ENCODE results near the gene FANCC. TPM values are rescaled to one million over a fixed set of nuclear protein-coding genes. Genes with fewer than 3 reads are reported as not detected.

Gene FANCC
- total RNA-seq, 1 experiment from 2014 or later = 19.4 TPM

DNA sequence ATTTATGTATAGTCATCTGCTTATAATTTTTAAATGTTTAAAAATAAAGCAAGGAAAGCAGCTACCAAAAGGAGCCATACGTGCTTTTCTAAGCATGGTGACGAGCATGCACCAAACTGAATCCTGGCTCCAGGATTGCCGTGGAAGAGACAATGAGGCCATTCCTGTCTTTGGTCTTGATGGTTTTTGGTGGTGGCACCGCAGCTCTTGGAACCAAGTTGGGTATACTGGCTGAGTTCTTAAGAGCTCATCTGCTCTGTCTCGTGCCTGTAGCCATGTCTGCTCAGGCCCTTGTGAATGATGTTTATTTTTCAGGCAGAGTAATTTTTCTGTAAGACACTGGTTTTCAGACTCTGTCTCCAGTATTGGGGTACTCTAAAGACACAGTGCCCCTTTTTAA lies 246.1 kb downstream of the FANCC start:
- no peak overlapping the region for H2AFZ ChIP-seq (ENCODE audit: low read depth, low read length, poor library complexity, severe bottlenecking)
- no peaks in the 10 kb centered on the region for H3K27me3 ChIP-seq (ENCODE audit: insufficient read depth, low read length)
- no peak overlapping the region for H3K27ac ChIP-seq (ENCODE audit: low read depth, low read length)
- ATAC-seq (no peak), DNase-seq (ENCODE audit: low read depth, low spot score) (no peak)
- H3K4me3 ChIP-seq (replicated peaks in 1 of 2; ENCODE audit: low read depth in 1 of 2, low read length in 2 of 2) = no peak overlapping the region
- H3K4me2 ChIP-seq (ENCODE audit: low read length) = no peak overlapping the region
- H3K79me2 ChIP-seq (ENCODE audit: insufficient read depth, low read length) = 0 out of 2 replicates have a peak, but pooled peaks cover 4% of the 10 kb centered on the region
- RAD21 ChIA-PET (ENCODE audit: low non-redundant PET in 1 of 2, low total read pairs in 2 of 2, uncharacterized antibody in 2 of 2, unreplicated experiment in 2 of 2) = no interaction called here
- intact Hi-C loops (cut with micrococcal nuclease) = no loop called here
- BruUV-seq (replicated peaks) = no TSS peak
- H3K4me1 ChIP-seq (ENCODE audit: control insufficient read depth in 1 of 2, insufficient read depth in 2 of 2, low read length in 2 of 2) = no peaks in the 10 kb centered on the region
- no peaks in the 10 kb centered on the region for H3K36me3 ChIP-seq (ENCODE audit: control insufficient read depth in 1 of 2, insufficient read depth in 2 of 2, low read length in 2 of 2)
- CTCF ChIA-PET = interaction anchor here (1.5 kb wide), 1 partner anchor 288 kb away, joined by 3 read pairs; no protein-coding TSS in a partner anchor
- no peaks in the 10 kb centered on the region for H3K9me3 ChIP-seq (ENCODE audit: control insufficient read depth in 1 of 2, insufficient read depth in 1 of 2, low read depth in 1 of 2, low read length in 2 of 2)
- H3K9ac ChIP-seq (ENCODE audit: low read length) = no peak overlapping the region
- 0 out of 2 replicates have a peak, but pooled peaks cover 4% of the 10 kb centered on the region for H4K20me1 ChIP-seq (ENCODE audit: insufficient read depth)
- no peak for TF ChIP-seq EZH2phosphoT487 (IDR thresholded peaks at IDR 0.05; ENCODE audit: borderline replicate concordance)
- TF ChIP-seq, protein P1, sequence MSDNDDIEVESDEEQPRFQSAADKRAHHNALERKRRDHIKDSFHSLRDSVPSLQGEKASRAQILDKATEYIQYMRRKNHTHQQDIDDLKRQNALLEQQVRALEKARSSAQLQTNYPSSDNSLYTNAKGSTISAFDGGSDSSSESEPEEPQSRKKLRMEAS (IDR thresholded peaks at IDR 0.05) = no peak
- TF ChIP-seq ZNF274 (IDR thresholded peaks at IDR 0.05; ENCODE audit: low read depth, low read length) = no peak
- no peak for TF ChIP-seq YY1 (IDR thresholded peaks at IDR 0.05; ENCODE audit: extremely low read depth, insufficient replicate concordance, low read depth, low read length)
- TF ChIP-seq, protein P2, sequence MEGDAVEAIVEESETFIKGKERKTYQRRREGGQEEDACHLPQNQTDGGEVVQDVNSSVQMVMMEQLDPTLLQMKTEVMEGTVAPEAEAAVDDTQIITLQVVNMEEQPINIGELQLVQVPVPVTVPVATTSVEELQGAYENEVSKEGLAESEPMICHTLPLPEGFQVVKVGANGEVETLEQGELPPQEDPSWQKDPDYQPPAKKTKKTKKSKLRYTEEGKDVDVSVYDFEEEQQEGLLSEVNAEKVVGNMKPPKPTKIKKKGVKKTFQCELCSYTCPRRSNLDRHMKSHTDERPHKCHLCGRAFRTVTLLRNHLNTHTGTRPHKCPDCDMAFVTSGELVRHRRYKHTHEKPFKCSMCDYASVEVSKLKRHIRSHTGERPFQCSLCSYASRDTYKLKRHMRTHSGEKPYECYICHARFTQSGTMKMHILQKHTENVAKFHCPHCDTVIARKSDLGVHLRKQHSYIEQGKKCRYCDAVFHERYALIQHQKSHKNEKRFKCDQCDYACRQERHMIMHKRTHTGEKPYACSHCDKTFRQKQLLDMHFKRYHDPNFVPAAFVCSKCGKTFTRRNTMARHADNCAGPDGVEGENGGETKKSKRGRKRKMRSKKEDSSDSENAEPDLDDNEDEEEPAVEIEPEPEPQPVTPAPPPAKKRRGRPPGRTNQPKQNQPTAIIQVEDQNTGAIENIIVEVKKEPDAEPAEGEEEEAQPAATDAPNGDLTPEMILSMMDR (IDR thresholded peaks at IDR 0.05 in 2 of 3, conservative IDR thresholded peaks at IDR 0.05 in 1 of 3; ENCODE audit: borderline replicate concordance in 1 of 3, insufficient read depth in 1 of 3, low read depth in 2 of 3, low read length in 2 of 3) = no peak
- no peak for TF ChIP-seq SIN3A (IDR thresholded peaks at IDR 0.05; ENCODE audit: low read depth)
- no peak for TF ChIP-seq CBX3 (IDR thresholded peaks at IDR 0.05; ENCODE audit: low read depth)
- TF ChIP-seq ELF1 (IDR thresholded peaks at IDR 0.05; ENCODE audit: borderline replicate concordance, low read depth) = no peak
- TF ChIP-seq POLR2AphosphoS5 (IDR thresholded peaks at IDR 0.05; ENCODE audit: low read depth, low read length) = no peak
- TF ChIP-seq, protein P3, sequence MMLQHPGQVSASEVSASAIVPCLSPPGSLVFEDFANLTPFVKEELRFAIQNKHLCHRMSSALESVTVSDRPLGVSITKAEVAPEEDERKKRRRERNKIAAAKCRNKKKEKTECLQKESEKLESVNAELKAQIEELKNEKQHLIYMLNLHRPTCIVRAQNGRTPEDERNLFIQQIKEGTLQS (IDR thresholded peaks at IDR 0.05) = no peak
- TF ChIP-seq EZH2 (IDR thresholded peaks at IDR 0.05) = no peak
- TF ChIP-seq, protein P4, sequence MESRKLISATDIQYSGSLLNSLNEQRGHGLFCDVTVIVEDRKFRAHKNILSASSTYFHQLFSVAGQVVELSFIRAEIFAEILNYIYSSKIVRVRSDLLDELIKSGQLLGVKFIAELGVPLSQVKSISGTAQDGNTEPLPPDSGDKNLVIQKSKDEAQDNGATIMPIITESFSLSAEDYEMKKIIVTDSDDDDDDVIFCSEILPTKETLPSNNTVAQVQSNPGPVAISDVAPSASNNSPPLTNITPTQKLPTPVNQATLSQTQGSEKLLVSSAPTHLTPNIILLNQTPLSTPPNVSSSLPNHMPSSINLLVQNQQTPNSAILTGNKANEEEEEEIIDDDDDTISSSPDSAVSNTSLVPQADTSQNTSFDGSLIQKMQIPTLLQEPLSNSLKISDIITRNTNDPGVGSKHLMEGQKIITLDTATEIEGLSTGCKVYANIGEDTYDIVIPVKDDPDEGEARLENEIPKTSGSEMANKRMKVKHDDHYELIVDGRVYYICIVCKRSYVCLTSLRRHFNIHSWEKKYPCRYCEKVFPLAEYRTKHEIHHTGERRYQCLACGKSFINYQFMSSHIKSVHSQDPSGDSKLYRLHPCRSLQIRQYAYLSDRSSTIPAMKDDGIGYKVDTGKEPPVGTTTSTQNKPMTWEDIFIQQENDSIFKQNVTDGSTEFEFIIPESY (IDR thresholded peaks at IDR 0.05; ENCODE audit: extremely low read depth, insufficient replicate concordance, low read length) = no peak
- TF ChIP-seq FOSL1 (IDR thresholded peaks at IDR 0.05; ENCODE audit: low read depth) = no peak
- TF ChIP-seq JUND (IDR thresholded peaks at IDR 0.05) = no peak
- no peak for TF ChIP-seq POLR2A (IDR thresholded peaks at IDR 0.05; ENCODE audit: borderline replicate concordance, extremely low read depth, insufficient read depth, insufficient read length)
- TF ChIP-seq EGR1 (IDR thresholded peaks at IDR 0.05; ENCODE audit: low read depth) = no peak
- no peak for TF ChIP-seq CEBPB (IDR thresholded peaks at IDR 0.05; ENCODE audit: low read depth)
- no peak for TF ChIP-seq TCF7L2 (IDR thresholded peaks at IDR 0.05; ENCODE audit: borderline replicate concordance, extremely low read depth, insufficient read depth, insufficient read length)
- TF ChIP-seq ZFX (IDR thresholded peaks at IDR 0.05) = no peak
- H3K9me2 ChIP-seq (ENCODE audit: insufficient read depth) = no peaks in the 10 kb centered on the region
- POLR2A ChIA-PET = no interaction called here
